Keratinocyte (primary cell): ENCODE data around the gene ZNF503. TPM values are rescaled to one million over a fixed set of nuclear protein-coding genes. Genes with fewer than 3 reads are reported as not detected.

Source experiments
- DNase-seq: peaks from one replicate; pipeline ENCODE4 v3.0.0-alpha.2; 2011; ENCODE audit warnings: low read depth, missing footprints, low spot score
- FAIRE-seq: peaks from 2 replicates; lab custom pipeline; 2011; peaks lifted over from hg19 to GRCh38; lab: Jason Lieb, UNC
- H2AFZ ChIP-seq: 2 replicates; pipeline ENCODE4 v1.6.0; 2012; ENCODE audit warnings: low read length, control low read depth, inconsistent platforms; ENCODE audit not compliant: control insufficient read depth
- H3K27ac ChIP-seq: 2 replicates; pipeline ENCODE4 v1.5.1; 2011; ENCODE audit warnings: low read length; ENCODE audit not compliant: control insufficient read depth, insufficient read depth
- H3K27me3 ChIP-seq: 3 replicates; pipeline ENCODE4 v1.6.0; 2011; ENCODE audit warnings: low read length; ENCODE audit not compliant: control insufficient read depth, insufficient read depth; ENCODE audit errors: extremely low read depth
- H3K36me3 ChIP-seq, 2 experiments: 2 replicates in 1 of 2; 3 replicates in 1 of 2; pipeline ENCODE4 v1.5.1; 2011; ENCODE audit warnings: low read length in 2 of 2, mild to moderate bottlenecking in 1 of 2; ENCODE audit not compliant: control insufficient read depth in 2 of 2, insufficient read depth in 2 of 2; ENCODE audit errors: extremely low read depth in 1 of 2
- H3K4me1 ChIP-seq: 3 replicates; pipeline ENCODE4 v1.5.1; 2011; ENCODE audit warnings: low read length; ENCODE audit not compliant: control insufficient read depth, insufficient read depth; ENCODE audit errors: extremely low read depth
- H3K4me2 ChIP-seq: 3 replicates; pipeline ENCODE4 v1.6.0; 2011; ENCODE audit warnings: low read depth, low read length; ENCODE audit not compliant: control insufficient read depth, insufficient read depth; ENCODE audit errors: extremely low read depth
- H3K4me3 ChIP-seq, 3 experiments: fragments of 200-600 bp in 1 of 3; sonication (generic) in 1 of 3; 2 replicates in 2 of 3; 3 replicates in 1 of 3; pipeline ENCODE4 v1.5.1; 2011 to 2016; ENCODE audit warnings: low read length in 3 of 3, mild to moderate bottlenecking in 3 of 3, control low read depth in 2 of 3, inconsistent platforms in 1 of 3, low read depth in 1 of 3, mixed read lengths in 1 of 3, mixed run types in 1 of 3, moderate library complexity in 1 of 3; ENCODE audit not compliant: control insufficient read depth in 2 of 3, insufficient read depth in 2 of 3; ENCODE audit errors: extremely low read depth in 1 of 3
- H3K79me2 ChIP-seq: 2 replicates; pipeline ENCODE4 v1.6.0; 2012; ENCODE audit warnings: low read length; ENCODE audit not compliant: control insufficient read depth, insufficient read depth
- H3K9ac ChIP-seq: 3 replicates; pipeline ENCODE4 v1.6.0; 2011; ENCODE audit warnings: low read length; ENCODE audit not compliant: control insufficient read depth, insufficient read depth; ENCODE audit errors: extremely low read depth
- H3K9me1 ChIP-seq: 3 replicates; pipeline ENCODE4 v1.6.0; 2011; ENCODE audit warnings: low read length; ENCODE audit not compliant: control insufficient read depth, insufficient read depth; ENCODE audit errors: extremely low read depth
- H3K9me3 ChIP-seq: 2 replicates; pipeline ENCODE4 v1.5.1; 2012; ENCODE audit warnings: low read depth, low read length; ENCODE audit not compliant: control insufficient read depth
- H4K20me1 ChIP-seq: 3 replicates; pipeline ENCODE4 v1.6.0; 2011; ENCODE audit warnings: low read length; ENCODE audit not compliant: control insufficient read depth, insufficient read depth; ENCODE audit errors: extremely low read depth
- CTCF ChIP-seq, 3 experiments: IDR thresholded peaks in 1 of 3; conservative IDR thresholded peaks in 1 of 3; optimal IDR thresholded peaks in 1 of 3; 2 replicates in 2 of 3; 3 replicates in 1 of 3; pipeline versions ENCODE3 to v1.5.1; 2011; ENCODE audit warnings: low read length in 3 of 3, mild to moderate bottlenecking in 3 of 3, moderate library complexity in 2 of 3, control low read depth in 1 of 3, inconsistent platforms in 1 of 3; ENCODE audit not compliant: insufficient read depth in 2 of 3; ENCODE audit errors: extremely low read depth in 1 of 3
- EZH2 ChIP-seq: IDR thresholded peaks from one replicate; pipeline ENCODE4 v1.6.1; 2012; ENCODE audit warnings: inconsistent platforms, mild to moderate bottlenecking, low read length, moderate library complexity
- dilution Hi-C: fragments of 300-500 bp; cut with MboI; formaldehyde crosslinking; loops from one replicate; pipeline ENCODE4 v1.7.0; 2020; ENCODE audit warnings: low sequenced_read_pairs; ENCODE audit not compliant: extremely low pct_ligation_motif_present
- polyA plus RNA-seq, 5 experiments: library from polyadenylated mRNA; depleted of rRNA in 3 of 5; stranded (reverse) in 3 of 5; stranded (forward) in 1 of 5; unstranded in 1 of 5; fragments of >200 nt; gene quantifications; 1 replicate in 1 of 5; 2 replicates in 3 of 5; 3 replicates in 1 of 5; pipeline versions ENCODE4 v1.2.1 to v1.2.3, GENCODE V29; 2011 to 2012; ENCODE audit warnings: missing spikeins in 2 of 5, low read depth in 1 of 5, low replicate concordance in 1 of 5

Gene ZNF503
- polyA plus RNA-seq, 1 donor (not counting 4 experiments of a cell fraction or from before 2014, with no cell fraction given), result 1.5 TPM

- Histone ChIP-seq H3K79me2 (no peaks in the 10 kb centered on the region), H3K27ac (no peak overlapping the region), H2AFZ (no peak overlapping the region), H3K9ac (no peak overlapping the region), H4K20me1 (no peaks in the 10 kb centered on the region), H3K9me1 (no peaks in the 10 kb centered on the region), H3K36me3 (peaks cover 0 to 4% of the 10 kb centered on the region in 2 experiments), H3K4me3 (no peak overlapping the region), H3K27me3 (no peaks in the 10 kb centered on the region), H3K4me1 (peaks cover 7% of the 10 kb centered on the region), H3K9me3 (no peaks in the 10 kb centered on the region), H3K4me2 (no peak overlapping the region)
- FAIRE-seq, result no peak
- DNase-seq, result no peak
- dilution Hi-C loops, result no loop called here
- TF ChIP-seq EZH2 (no peak), CTCF (optimal IDR thresholded peaks at IDR 0.05 in 1 of 3, IDR thresholded peaks at IDR 0.05 in 1 of 3, conservative IDR thresholded peaks at IDR 0.05 in 1 of 3; ENCODE audit: extremely low read depth in 1 of 3, insufficient read depth in 2 of 3, low read length in 3 of 3) (no peak)
These were observed 9.3 kb downstream of the ZNF503 start for GRCh38 chr10:75392271-75392670.

GRCh38 chr10:75390178-75390577 lies 11.4 kb downstream of the ZNF503 start:
- peaks cover 0 to 4% of the 10 kb centered on the region in 2 experiments for H3K36me3 ChIP-seq
- peaks cover 2% of the 10 kb centered on the region for H3K9me3 ChIP-seq
- H3K79me2 ChIP-seq, result no peaks in the 10 kb centered on the region
- DNase-seq, result no peak
- H3K27me3 ChIP-seq, result no peaks in the 10 kb centered on the region
- H3K4me3 ChIP-seq, result no peak overlapping the region
- FAIRE-seq, result no peak
- TF ChIP-seq CTCF (optimal IDR thresholded peaks at IDR 0.05 in 1 of 3, IDR thresholded peaks at IDR 0.05 in 1 of 3, conservative IDR thresholded peaks at IDR 0.05 in 1 of 3; ENCODE audit: extremely low read depth in 1 of 3, insufficient read depth in 2 of 3, low read length in 3 of 3) (no peak), EZH2 (no peak)
- H3K4me2 ChIP-seq, result no peak overlapping the region
- H4K20me1 ChIP-seq, result no peaks in the 10 kb centered on the region
- H3K27ac ChIP-seq, result no peak overlapping the region
- H3K9me1 ChIP-seq, result no peaks in the 10 kb centered on the region
- no peak overlapping the region for H3K9ac ChIP-seq
- no peak overlapping the region for H2AFZ ChIP-seq
- dilution Hi-C loops, result no loop called here
- H3K4me1 ChIP-seq, result peaks cover 6% of the 10 kb centered on the region
